Caco-2 (cell line): ENCODE measurements around the gene LRRC74B. TPM values are rescaled to one million over a fixed set of nuclear protein-coding genes. Genes with fewer than 3 reads are reported as not detected.

ENCODE experiments used
- BruUV-seq: library from RNA; stranded (reverse); fragments of 400-500 nt; replicated peaks from 2 replicates; lab custom pipeline; 2021; lab: Mats Ljungman, UMichigan
- CTCF ChIA-PET: fragments of 300-600 bp; sonication (Branson Sonifier 250); formaldehyde crosslinking; loops from one replicate; lab custom pipeline; 2022; ENCODE audit warnings: antibody characterized with exemption; lab: Charles Lee
- POLR2A ChIA-PET: fragments of 300-600 bp; sonication (Branson Sonifier 250); formaldehyde crosslinking; loops from one replicate; lab custom pipeline; 2022; ENCODE audit warnings: antibody characterized with exemption; lab: Charles Lee
- DNase-seq, 2 experiments: peaks; one replicate each; pipeline versions ENCODE4 v3.0.0 to v3.0.0-alpha.2; 2020 to 2022
- H3K27me3 ChIP-seq: replicated peaks from 2 replicates; pipeline ENCODE4 v1.6.0; 2011; ENCODE audit warnings: low read length; ENCODE audit not compliant: control insufficient read depth, insufficient read depth
- H3K36me3 ChIP-seq: 2 replicates; pipeline ENCODE4 v1.5.1; 2011; ENCODE audit warnings: low read length; ENCODE audit not compliant: control insufficient read depth, insufficient read depth
- H3K4me1 ChIP-seq: fragments of 250-450 bp; sonication (Bioruptor Pico); 2 replicates; pipeline ENCODE4 v1.5.1; 2020; ENCODE audit warnings: mild to moderate bottlenecking
- H3K4me3 ChIP-seq: 2 replicates; pipeline ENCODE4 v1.5.1; 2011; ENCODE audit warnings: low read depth, mild to moderate bottlenecking, control low read depth, low read length
- H3K9me3 ChIP-seq: fragments of 250-450 bp; sonication (Bioruptor Pico); 2 replicates; pipeline ENCODE4 v1.5.1; 2020; ENCODE audit warnings: mild to moderate bottlenecking, moderate library complexity
- H3K27ac Mint-ChIP-seq: one replicate; pipeline ENCODE4 v1.8.0; 2022; ENCODE audit warnings: mixed read lengths; ENCODE audit not compliant: unreplicated experiment
- H3K27me3 Mint-ChIP-seq: one replicate; pipeline ENCODE4 v1.8.0; 2022; ENCODE audit warnings: mixed read lengths; ENCODE audit not compliant: insufficient read depth, unreplicated experiment
- H3K36me3 Mint-ChIP-seq: one replicate; pipeline ENCODE4 v1.8.0; 2022; ENCODE audit warnings: mild to moderate bottlenecking, mixed read lengths; ENCODE audit not compliant: insufficient read depth, unreplicated experiment
- H3K4me1 Mint-ChIP-seq: one replicate; pipeline ENCODE4 v1.8.0; 2022; ENCODE audit warnings: low read depth, mixed read lengths; ENCODE audit not compliant: unreplicated experiment
- H3K4me3 Mint-ChIP-seq: one replicate; pipeline ENCODE4 v1.8.0; 2022; ENCODE audit warnings: mild to moderate bottlenecking, moderate library complexity, mixed read lengths; ENCODE audit not compliant: unreplicated experiment
- H3K9me3 Mint-ChIP-seq: one replicate; pipeline ENCODE4 v1.8.0; 2022; ENCODE audit warnings: mixed read lengths; ENCODE audit not compliant: unreplicated experiment
- intact Hi-C: fragments of 100-400 bp; cut with micrococcal nuclease; formaldehyde crosslinking; loops from one replicate; pipeline ENCODE4 v1.10.0; 2022; ENCODE audit not compliant: unreplicated experiment
- total RNA-seq: library from RNA; stranded (reverse); gene quantifications from 2 replicates; pipeline ENCODE4 v1.2.3, GENCODE V29; 2022
- TF ChIP-seq, protein P1 (sequence below), 2 experiments: fragments of 200-600 bp in 1 of 2; IDR thresholded peaks; 1 replicate in 1 of 2; 2 replicates in 1 of 2; pipeline versions ENCODE4 v1.5.1 to v1.8.0; 2011 to 2022; ENCODE audit warnings: antibody characterized with exemption in 1 of 2, control low read depth in 1 of 2, inconsistent platforms in 1 of 2, low read depth in 1 of 2, low read length in 1 of 2, mild to moderate bottlenecking in 1 of 2, moderate library complexity in 1 of 2; ENCODE audit not compliant: insufficient read depth in 1 of 2, severe bottlenecking in 1 of 2, unreplicated experiment in 1 of 2

LRRC74B gene
- total RNA-seq, 1 experiment from 2014 or later, result not detected

DNA sequence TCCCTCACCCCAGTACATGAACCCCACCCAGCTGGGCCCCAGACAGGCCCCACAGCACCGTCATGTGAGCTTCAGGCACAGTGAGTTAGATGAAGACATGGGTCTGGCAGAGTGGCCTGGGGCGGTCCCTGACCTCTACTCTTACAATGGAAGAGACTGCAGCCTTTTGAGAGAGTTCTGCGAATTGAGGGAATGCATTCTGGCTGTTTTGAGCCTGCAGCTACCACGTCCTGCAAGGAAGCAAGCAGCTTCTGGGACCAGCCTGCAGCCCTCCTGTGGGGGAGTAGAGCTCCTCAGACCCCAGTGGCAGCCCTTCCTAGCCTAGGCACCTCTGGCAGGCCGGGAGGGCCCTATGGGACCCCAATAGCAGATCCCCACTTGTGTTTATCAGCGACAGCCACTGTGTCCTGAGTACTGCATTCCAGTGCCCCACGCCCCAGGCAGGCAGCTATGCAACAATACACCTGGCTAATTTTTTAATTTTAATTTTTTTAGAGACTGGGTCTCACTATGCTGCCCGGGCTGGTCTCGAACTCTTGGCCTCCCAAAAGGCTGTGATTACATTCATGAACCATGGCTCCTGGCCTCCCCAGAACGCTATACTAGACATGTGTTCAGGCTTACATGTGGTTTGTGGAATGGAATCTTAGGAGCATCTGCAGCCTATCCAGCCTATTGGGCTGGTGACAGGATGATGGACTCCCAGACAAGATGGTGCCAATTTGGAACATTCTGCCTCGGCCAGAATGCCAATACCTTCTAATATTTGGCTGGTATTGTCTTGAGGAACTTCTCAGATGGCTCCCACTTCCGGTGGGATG, 12.7 kb upstream of the LRRC74B start:
- intact Hi-C loops, result no loop called here
- Mint-ChIP-seq H3K27ac (no peak overlapping the region), H3K36me3 (peaks cover 6% of the 10 kb centered on the region), H3K27me3 (no peaks in the 10 kb centered on the region), H3K9me3 (no peaks in the 10 kb centered on the region), H3K4me1 (no peaks in the 10 kb centered on the region), H3K4me3 (peak overlapping the region; percentile 62)
- Histone ChIP-seq H3K9me3 (no peaks in the 10 kb centered on the region), H3K36me3 (no peaks in the 10 kb centered on the region), H3K4me1 (peaks cover 22% of the 10 kb centered on the region), H3K4me3 (no peak overlapping the region), H3K27me3 (no peaks in the 10 kb centered on the region)
- ChIA-PET POLR2A (no interaction called here), CTCF (no interaction called here)
- BruUV-seq, result no TSS peak
- TF ChIP-seq, protein P1, sequence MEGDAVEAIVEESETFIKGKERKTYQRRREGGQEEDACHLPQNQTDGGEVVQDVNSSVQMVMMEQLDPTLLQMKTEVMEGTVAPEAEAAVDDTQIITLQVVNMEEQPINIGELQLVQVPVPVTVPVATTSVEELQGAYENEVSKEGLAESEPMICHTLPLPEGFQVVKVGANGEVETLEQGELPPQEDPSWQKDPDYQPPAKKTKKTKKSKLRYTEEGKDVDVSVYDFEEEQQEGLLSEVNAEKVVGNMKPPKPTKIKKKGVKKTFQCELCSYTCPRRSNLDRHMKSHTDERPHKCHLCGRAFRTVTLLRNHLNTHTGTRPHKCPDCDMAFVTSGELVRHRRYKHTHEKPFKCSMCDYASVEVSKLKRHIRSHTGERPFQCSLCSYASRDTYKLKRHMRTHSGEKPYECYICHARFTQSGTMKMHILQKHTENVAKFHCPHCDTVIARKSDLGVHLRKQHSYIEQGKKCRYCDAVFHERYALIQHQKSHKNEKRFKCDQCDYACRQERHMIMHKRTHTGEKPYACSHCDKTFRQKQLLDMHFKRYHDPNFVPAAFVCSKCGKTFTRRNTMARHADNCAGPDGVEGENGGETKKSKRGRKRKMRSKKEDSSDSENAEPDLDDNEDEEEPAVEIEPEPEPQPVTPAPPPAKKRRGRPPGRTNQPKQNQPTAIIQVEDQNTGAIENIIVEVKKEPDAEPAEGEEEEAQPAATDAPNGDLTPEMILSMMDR (IDR thresholded peaks at IDR 0.05; ENCODE audit: insufficient read depth in 1 of 2, low read depth in 1 of 2, low read length in 1 of 2, severe bottlenecking in 1 of 2, unreplicated experiment in 1 of 2), result no peak
- no peak for DNase-seq

DNA sequence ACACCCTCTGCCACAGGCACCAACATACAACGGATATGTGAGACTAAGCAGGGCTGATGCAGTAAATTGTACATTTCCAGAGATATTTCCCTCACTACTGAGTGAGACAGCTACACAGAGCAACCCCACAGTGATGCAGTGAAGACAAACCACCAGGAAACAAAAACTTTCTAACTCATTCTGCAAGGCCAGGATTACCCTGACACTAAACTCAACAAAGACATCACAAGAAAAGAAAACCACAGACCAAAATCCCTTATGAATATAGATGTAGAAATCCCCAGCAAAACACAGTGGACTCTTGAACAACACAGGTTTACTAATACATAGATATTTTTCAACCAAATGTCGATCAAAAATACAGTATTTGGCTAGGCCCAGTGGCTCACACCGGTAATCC, 11.9 kb upstream of the LRRC74B start:
- ChIA-PET POLR2A (no interaction called here), CTCF (no interaction called here)
- H3K4me3 ChIP-seq, result no peak overlapping the region
- Mint-ChIP-seq H3K9me3 (no peaks in the 10 kb centered on the region), H3K36me3 (peaks cover 6% of the 10 kb centered on the region), H3K4me3 (no peak overlapping the region), H3K27ac (no peak overlapping the region), H3K4me1 (no peaks in the 10 kb centered on the region), H3K27me3 (no peaks in the 10 kb centered on the region)
- peaks cover 27% of the 10 kb centered on the region for H3K4me1 ChIP-seq
- intact Hi-C loops, result no loop called here
- no TSS peak for BruUV-seq
- no peaks in the 10 kb centered on the region for H3K27me3 ChIP-seq
- DNase-seq, result no peak
- TF ChIP-seq, protein P1 (IDR thresholded peaks at IDR 0.05; ENCODE audit: insufficient read depth in 1 of 2, low read depth in 1 of 2, low read length in 1 of 2, severe bottlenecking in 1 of 2, unreplicated experiment in 1 of 2), result no peak
- no peaks in the 10 kb centered on the region for H3K9me3 ChIP-seq
- no peaks in the 10 kb centered on the region for H3K36me3 ChIP-seq

DNA sequence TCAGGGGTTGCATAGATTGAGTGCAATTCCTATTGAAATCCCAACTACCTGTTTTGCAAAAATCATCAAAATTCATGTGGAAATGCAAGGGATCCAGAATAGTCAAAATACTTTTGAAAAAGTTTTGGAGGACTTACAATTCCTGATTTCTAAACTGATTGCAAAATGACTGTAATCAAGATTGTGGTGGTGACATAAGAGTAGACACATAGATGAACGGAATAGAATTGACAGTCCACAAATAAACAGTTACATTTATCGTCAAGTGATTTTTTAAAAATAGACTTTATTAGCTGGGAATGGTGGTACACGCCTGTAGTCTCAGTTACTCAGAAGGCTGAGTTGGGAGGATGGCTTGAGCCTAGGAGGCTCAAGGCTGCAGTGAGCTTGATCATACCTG, 10.8 kb upstream of the LRRC74B start:
- Mint-ChIP-seq H3K36me3 (peaks cover 6% of the 10 kb centered on the region), H3K27me3 (no peaks in the 10 kb centered on the region), H3K27ac (no peak overlapping the region), H3K9me3 (no peaks in the 10 kb centered on the region), H3K4me1 (peaks cover 5% of the 10 kb centered on the region), H3K4me3 (no peak overlapping the region)
- Histone ChIP-seq H3K9me3 (no peaks in the 10 kb centered on the region), H3K4me1 (peaks cover 29% of the 10 kb centered on the region), H3K27me3 (no peaks in the 10 kb centered on the region), H3K36me3 (no peaks in the 10 kb centered on the region), H3K4me3 (no peak overlapping the region)
- TF ChIP-seq, protein P1 (IDR thresholded peaks at IDR 0.05; ENCODE audit: insufficient read depth in 1 of 2, low read depth in 1 of 2, low read length in 1 of 2, severe bottlenecking in 1 of 2, unreplicated experiment in 1 of 2), result no peak
- CTCF ChIA-PET, result interaction anchor here (0.7 kb wide), 1 partner anchor 1171 kb away, joined by 3 read pairs; no protein-coding TSS in a partner anchor
- intact Hi-C loops, result no loop called here
- BruUV-seq, result no TSS peak
- POLR2A ChIA-PET, result no interaction called here
- no peak for DNase-seq
